Measurements from ENCODE around the gene STXBP2.

DNA sequence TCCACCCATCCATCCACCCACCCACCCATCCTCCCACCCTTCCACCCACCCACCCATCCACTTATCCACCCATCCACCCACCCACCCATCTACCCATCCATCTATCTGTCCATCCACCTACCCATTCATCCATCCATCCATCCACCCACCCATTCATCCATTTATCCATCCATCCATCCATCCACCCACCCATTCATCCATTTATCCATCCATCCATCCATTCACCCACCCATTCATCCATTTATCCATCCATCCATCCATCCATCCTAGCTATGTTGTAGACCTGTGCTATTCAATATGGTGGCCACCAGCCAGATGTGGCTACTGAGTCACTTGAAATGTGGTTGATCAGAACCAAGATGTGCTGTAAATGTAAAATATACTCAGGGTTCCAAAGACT, 36.2 kb upstream of the STXBP2 start:
- TF ChIP-seq EZH2 (IDR thresholded peaks at IDR 0.05; ENCODE audit: insufficient read depth, poor library complexity, severe bottlenecking) (no peak), EZH2phosphoT487 (IDR thresholded peaks at IDR 0.05; ENCODE audit: insufficient read depth, low read depth) (no peak)
